ENCODE results near the gene SUCLG2.
"Not testable (repeated sequence)": the region's sequence is repeated elsewhere in the genome, so short reads cannot be mapped to it uniquely, and the experiment has no call there.

Gene SUCLG2

GRCh38 chr3:67602816-67603215 lies 51.6 kb downstream of the SUCLG2 start:
- no peak for FAIRE-seq

DNA sequence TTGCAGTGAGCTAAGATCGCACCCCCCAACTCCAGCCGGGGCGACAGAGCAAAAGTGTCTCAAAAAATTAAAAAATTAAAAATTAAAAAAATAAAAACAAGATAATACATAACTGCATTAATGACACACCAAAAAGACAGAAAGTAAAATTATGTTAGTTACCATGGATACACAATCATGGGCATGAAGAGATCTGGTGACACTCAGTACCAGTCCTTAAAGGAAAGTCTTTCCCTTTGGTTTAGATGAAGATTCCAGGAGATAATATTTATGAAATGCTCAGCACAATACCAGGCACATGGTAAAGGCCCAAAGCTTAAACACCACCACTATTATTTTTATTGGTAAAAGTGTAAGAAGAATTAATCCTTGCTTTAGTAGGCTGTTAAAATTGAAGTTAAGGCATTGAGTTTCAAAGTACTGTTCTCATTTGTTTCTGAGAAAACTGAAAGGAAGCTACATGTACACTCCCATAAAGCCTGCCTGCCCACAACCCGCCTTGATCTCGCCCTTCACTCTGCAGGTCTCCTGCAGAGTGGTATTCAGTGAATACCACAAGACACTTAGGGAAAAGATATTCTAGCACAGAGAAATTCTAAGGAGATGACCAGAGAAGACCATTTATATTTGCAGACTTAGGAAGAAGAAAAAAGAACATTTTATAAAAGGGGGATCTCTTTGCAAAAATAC lies 52.3 kb downstream of the SUCLG2 start:
- no peak for FAIRE-seq

DNA sequence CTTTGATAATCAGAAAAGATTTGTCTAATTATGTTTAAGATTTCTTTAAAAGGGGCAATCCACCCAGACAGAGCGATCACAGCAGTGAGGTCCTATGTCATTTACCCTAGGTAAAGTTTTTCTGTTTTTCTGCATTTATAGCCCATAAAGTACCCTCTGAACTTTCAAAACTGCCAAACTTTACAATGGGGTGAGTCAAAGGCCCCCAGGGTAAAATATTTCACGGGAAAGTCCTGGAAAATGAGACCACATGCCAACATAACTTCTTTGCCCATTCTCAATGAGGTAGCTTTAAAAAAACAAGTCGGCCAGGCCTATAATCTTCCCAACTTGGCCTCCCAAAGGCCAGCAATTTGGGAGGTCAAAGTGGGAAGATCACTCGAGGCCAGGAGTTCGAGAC lies 53.0 kb downstream of the SUCLG2 start:
- FAIRE-seq = no peak

DNA sequence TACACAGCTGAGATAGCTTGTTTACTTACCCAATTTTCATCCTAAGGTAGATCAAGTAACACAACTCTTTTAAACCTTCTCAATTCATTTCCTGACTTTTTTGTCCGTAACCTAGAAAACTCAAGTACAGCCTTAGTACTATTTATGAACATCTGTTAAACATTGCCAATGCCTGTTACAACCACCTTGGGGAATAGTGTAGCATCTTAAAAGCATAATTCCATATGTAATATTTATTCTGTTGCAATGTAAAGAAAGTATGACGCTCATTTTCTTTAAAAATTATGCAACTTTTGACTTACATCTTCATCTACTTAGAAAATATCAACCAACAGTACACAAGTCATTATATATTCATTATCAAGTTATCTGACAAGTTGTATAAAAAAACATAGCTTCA lies 54.6 kb downstream of the SUCLG2 start:
- no peak for FAIRE-seq

GRCh38 chr3:67598814-67599556 lies 55.4 kb downstream of the SUCLG2 start:
- no peak for FAIRE-seq

GRCh38 chr3:67595424-67595823 lies 59.0 kb downstream of the SUCLG2 start:
- FAIRE-seq = no peak

- no peak for FAIRE-seq
Measured at GRCh38 chr3:67593761-67594234, 60.6 kb downstream of the SUCLG2 start.

- FAIRE-seq = no peak
Measured at GRCh38 chr3:67592057-67592456, 62.4 kb downstream of the SUCLG2 start.

- no peak for FAIRE-seq
Measured at GRCh38 chr3:67587811-67588210, 66.6 kb downstream of the SUCLG2 start.

GRCh38 chr3:67587301-67587700 lies 67.1 kb downstream of the SUCLG2 start:
- FAIRE-seq = no peak

- not testable (repeated sequence) for FAIRE-seq
Measured at GRCh38 chr3:67584608-67585007, 69.8 kb downstream of the SUCLG2 start.

DNA sequence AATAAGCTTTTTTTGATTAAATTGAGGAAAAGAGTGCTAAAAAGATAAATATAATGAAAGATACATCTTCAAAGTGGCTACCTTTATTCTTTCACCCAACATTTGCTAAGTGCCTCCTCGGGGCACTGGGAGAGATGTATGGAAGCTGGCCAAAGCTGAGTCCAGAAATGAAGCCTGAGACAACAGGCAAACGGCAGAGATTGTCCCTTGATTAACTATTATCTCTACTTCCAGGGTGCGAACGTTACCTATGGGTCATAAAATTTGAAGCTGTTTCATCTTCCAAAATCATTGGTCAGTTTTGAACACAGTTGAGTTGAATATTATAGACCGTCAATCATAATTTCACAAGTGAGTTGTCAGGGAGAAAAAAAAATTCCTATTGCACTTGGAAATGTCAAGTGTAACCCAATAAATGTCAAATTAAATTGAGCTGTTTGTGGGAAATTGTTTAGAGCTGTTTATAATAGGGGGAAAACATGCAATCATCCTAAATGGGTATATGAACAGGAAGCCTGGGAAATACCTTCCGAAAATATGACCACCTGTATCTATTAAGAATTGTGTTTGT lies 73.9 kb downstream of the SUCLG2 start:
- FAIRE-seq = no peak

DNA sequence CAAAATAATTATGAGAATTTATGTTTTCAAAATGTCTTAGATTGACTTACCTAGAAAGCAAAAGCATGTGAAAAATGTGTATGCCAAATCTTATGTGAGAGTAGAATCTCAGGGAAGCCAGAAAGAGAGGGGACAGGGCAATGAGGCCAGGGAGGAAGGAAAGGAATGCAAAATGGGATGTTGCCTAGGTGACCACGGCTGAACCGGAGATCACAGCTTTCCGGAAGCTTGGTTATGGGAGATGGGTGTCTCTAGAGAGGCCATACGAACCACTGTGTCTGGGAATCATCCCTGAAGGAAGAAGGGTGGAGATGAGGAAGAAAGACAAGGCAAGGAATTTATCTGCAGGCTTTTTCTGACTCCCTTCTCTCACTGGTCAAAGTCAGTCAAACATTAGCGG lies 76.0 kb downstream of the SUCLG2 start:
- FAIRE-seq = no peak

DNA sequence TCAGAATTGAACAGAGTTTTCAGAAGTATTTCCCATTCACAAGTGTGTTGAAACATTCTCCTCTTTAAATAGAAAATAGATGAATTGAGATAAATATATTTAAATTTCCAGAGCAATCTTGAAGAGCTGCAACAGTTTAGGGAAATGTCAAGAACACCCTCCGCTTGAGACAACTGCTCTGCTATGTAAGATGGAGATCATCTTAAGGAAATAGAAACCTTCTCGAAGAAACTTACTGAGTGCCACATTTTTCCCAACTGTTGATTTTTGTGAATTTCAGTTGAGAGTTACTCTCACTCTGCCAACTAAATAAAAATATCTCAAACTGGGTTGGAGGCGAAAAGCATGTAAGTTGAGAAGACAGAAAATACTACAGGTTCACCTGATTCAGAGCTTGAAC lies 78.0 kb downstream of the SUCLG2 start:
- no peak for FAIRE-seq

GRCh38 chr3:67569324-67569723 lies 85.1 kb downstream of the SUCLG2 start:
- no peak for FAIRE-seq

- no peak for FAIRE-seq
Measured at GRCh38 chr3:67567893-67568292, 86.5 kb downstream of the SUCLG2 start.

GRCh38 chr3:67564973-67565372 lies 89.4 kb downstream of the SUCLG2 start:
- no peak for FAIRE-seq

DNA sequence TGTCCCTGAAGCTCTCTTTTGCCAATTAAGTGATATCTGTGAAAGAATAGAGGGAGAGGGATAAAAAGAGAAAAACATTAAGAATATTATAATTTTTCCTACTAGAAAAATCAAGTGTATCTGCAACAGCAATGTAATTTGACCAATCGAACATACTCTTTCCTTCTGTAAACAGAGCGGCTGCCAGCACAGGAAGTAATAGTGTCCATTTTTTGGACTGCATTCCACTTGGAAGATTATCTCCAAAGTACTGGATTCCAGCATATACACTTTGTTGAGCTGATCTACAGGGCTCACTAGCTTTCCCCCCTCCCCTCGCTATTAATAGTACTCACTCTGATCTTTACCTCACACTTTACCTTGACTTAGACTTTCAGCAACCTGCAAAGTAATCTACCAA lies 90.4 kb downstream of the SUCLG2 start:
- FAIRE-seq = no peak

DNA sequence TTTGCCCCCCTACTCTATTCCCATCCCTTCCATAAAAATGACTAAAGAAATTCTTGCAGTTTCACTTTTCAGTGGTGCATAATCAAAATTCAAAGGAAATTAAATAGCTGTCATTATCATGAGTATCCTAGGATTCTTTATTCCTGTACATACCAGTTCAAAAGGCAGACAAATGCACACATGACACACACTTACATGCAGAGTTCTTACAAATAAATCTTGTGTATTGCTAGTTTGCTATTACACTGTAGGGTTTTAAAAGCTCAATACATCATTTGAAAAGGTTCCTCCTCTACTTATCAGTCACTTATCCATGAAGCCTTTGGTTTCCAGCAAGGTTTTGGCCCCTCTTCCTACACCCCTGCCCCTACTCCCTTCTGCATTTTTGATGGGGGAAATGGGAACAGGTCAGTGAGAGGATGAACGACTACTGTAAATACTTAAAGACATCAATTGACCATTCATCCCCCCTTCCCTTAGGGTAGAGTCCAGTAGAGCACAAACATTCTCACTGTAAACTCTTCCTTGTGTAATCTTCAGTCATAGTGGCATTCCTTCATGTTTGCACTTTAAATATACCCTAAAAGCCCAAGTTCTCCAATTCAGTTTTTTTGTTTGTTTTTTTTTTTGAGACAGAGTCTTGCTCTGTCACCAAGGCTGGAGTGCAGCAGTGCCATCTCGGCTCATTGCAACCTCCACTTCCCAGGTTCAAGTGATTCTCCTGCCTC lies 92.6 kb downstream of the SUCLG2 start:
- no peak for FAIRE-seq

DNA sequence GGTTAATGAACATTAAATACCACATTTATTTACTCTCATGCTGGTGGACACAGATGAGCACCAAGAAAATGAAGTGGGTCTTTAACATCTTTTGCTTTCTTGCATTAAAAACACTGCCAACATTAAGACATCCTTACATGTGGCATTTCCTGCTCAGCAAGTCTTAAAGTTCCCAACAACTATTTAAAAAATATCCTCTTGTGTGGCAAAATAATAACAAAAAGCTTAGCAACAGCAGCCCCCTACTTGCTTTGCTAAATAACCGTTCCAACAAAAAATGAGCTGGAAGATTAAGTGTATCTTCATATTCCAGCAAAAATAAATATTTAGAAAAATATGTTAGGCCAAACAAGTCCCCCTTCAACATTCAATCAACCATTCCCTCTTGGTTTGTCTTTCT lies 93.1 kb downstream of the SUCLG2 start:
- FAIRE-seq = no peak

DNA sequence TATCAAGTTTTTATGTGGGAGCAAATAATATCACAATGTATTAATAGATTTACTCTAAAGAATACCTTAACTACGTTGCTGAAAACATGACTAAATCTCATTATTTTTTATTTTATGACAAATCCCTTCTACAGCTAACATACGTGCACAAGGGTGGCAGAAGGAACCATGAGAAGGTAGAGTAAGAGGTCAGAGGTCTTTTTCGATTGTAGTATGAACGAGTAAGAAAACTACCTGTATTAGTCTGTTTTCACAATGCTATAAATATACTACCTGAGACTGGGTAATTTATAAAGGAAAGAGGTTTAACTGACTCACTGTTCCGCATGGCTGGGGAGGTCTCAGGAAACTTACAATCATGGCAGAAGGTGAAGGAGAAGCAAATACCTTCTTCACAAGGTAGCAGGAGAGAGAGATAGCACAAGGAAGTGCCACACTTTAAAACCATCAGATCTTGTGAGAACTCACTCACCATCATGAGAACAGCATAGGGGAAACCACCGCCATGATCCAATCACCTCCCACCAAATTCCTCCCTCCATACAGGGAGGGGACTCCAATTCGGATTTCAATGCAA lies 95.3 kb downstream of the SUCLG2 start:
- no peak for FAIRE-seq

- no peak for FAIRE-seq
Measured at GRCh38 chr3:67558426-67558825, 96.0 kb downstream of the SUCLG2 start.

GRCh38 chr3:67557848-67558355 lies 96.5 kb downstream of the SUCLG2 start:
- FAIRE-seq = no peak

Data from A204.1 (cell line).